GM12873 (cell line): Measurements from ENCODE around the gene NOG.

Source experiments
- TF ChIP-seq, protein P1 (sequence below): IDR thresholded peaks from 2 replicates; pipeline ENCODE4 v1.5.1; 2012; ENCODE audit warnings: low read depth, mild to moderate bottlenecking, moderate library complexity, low read length, control low read depth; ENCODE audit not compliant: insufficient read depth; ENCODE audit errors: missing control alignments

The NOG gene

DNA sequence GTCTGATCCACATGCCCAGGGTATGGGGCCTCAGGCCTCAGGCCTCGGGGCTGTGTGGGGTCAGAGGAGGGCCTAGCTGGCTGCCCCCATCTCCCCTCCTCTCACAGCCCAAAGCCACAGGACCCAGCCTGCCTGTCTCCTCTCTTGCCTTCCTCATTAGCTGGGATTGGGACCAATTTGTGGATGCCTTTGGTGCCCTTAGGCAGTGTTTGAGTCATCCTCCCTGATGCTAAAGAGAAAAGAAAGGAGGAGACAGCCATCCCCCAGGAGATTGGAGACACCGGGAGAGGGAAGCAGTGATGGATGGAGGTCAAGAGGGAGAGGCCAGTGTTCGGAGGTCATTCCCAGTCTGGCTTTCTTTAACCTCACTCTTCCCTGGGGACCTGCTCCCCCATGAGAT, 23.3 kb upstream of the NOG start:
- TF ChIP-seq, protein P1, sequence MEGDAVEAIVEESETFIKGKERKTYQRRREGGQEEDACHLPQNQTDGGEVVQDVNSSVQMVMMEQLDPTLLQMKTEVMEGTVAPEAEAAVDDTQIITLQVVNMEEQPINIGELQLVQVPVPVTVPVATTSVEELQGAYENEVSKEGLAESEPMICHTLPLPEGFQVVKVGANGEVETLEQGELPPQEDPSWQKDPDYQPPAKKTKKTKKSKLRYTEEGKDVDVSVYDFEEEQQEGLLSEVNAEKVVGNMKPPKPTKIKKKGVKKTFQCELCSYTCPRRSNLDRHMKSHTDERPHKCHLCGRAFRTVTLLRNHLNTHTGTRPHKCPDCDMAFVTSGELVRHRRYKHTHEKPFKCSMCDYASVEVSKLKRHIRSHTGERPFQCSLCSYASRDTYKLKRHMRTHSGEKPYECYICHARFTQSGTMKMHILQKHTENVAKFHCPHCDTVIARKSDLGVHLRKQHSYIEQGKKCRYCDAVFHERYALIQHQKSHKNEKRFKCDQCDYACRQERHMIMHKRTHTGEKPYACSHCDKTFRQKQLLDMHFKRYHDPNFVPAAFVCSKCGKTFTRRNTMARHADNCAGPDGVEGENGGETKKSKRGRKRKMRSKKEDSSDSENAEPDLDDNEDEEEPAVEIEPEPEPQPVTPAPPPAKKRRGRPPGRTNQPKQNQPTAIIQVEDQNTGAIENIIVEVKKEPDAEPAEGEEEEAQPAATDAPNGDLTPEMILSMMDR: no peak

DNA sequence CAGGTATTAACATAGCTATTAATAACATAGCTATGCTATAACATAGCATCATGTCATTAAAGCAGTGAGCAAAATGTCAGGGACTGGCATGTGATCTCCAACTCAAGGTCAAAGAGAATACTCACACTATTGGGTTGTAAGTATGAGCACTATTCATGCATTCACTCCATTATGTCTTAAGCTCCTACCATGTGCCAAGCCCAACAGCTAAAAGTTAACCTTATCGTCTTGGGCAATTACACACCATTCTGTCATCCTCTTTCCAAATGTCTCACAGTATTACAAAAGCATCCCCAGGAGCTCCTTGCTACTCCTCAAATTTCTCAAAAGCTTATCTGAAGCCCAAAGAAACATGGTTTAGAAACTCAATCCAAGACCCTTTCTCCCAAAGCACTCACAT, 22.0 kb upstream of the NOG start:
- TF ChIP-seq, protein P1: no peak

DNA sequence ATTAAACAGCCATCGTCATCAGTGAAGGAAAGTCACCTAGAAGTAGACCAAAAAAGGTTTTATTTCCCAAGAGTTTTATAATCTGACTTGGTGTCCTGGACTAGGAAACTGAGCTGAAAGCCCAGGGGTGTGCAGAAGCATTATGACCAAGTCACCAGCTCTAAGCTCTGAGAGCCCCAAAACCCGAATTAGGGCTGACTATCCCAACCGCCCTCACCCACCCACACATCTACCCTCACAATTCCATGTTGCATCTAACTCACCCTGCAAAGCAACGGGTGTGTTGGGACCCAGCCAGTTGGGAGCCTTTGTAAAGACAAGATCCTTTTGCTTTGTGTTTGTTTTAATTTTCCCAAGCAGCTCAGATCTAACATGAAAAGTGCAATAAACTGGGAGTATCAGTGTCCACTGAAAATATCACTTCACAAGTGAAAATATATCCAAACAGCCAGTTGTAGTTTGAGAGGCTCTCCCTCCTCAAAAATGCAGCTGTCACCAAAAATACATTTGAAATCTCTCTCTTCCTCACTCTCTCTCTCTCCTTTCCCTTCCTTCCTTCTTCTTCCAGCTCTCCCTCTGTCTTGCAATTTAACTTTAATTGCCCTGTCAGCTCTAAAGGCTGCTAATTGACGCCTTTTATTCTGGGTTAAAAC, 16.2 kb upstream of the NOG start:
- TF ChIP-seq, protein P1: no peak

DNA sequence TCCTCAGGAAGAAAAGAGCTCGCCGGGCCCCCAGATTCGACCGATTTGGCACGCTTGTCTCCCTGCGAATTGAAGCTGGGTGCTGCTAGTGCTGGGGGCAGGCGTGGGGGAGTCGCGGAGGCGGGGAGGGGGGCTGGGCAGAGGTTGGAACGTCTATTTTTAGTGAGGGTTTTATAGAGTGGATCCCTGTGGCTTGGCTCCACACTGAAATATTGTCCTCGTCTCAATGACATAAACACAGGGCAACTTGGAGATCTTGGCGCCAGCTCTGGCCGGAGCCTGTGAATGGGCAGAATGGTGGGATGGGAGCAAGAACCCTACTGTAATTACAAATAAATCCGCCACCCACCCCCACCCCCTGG, 15.7 kb upstream of the NOG start:
- TF ChIP-seq, protein P1: no peak

DNA sequence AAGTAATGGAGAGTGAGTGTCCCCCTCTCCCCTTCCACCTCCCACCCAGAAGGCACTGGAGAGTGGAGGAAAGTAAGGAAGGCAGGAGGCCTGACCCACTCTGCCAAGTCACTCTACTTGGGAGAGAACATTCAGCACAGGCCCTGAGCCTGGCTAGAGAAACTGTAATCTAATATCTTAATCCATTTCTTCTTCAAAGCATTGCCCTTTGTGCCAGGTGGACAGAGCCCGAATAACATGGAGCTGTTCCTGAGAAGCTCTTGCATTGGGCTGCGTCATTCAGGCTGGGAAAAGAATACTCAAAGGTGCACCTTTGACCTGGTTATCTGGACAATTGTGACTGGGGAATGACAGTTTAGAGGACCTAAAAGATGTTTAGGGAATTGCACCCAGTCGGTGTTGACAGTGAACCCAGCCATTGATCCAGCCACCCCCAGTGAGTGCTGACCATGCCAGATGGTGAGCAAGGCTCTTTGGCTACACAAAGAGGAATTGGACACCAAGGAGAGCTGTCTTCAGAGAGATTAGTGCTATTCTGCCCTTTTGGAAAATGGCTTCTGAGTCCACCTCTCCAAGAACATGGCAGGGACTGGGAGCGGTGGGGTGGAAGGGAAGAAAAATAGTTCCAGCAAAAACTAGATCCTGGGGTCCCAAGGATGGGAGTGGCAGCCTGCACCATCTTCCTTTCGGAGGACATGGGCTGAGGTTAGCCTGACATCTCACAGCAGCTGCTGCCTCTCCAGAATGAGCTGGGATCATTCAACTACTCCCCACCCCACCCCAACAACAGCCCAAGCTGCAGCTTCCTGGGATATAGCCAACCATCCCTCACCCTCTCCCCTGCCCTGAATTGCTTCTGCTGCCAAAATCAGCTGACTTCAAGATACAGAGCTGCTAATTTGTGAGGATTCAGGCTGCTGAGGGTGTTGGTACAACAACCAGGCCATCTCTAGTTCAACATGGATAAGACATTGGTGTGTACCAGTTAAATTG, 11.6 kb upstream of the NOG start:
- TF ChIP-seq, protein P1: no peak

DNA sequence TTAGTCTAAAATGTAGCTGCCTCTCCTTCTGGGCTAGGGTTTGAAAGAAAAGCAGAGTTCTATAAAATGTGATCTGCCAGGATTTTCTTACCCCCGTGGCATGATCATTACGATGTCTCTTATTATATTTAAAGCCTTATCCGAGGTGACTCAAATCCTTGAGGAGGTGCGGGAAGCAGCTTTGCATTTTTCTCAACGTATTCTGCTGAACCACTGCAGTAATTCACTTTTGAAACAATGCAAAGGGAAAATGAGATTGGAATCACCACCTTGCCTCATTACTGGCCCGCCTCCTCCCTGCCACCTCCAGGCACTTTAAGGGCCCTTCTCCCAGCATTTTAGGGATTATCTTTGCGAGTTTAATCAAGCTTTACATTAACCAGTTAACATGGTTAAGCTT, 9.7 kb upstream of the NOG start:
- TF ChIP-seq, protein P1: no peak

DNA sequence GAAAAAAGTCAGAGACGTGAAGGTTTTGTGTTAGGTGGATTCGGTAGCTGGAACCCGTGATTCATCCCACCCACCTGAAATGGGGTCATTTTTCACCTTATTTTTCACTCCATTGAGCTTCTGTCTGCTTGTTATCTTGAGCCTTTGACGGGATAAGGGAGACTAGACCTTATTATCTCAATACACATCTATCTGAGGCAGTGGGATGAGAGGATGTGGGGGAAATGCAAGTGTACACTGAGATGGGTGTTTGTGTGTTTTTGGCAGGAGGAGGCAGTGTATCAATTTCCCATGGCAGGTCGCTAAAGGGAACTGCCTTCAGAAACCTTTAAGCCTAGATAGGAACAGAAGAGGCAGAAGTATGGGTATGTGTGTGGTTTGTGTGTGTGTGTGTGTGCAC, 6.2 kb upstream of the NOG start:
- TF ChIP-seq, protein P1: no peak
